ENCODE measurements around the gene CNTFR. TPM values are rescaled to one million over a fixed set of nuclear protein-coding genes. Genes with fewer than 3 reads are reported as not detected.
A peak's percentile ranks its signal among the peaks of the same experiment; 100 is the strongest.

The CNTFR gene
- total RNA-seq, 1 donor from 2014 or later = 8.3 TPM

DNA sequence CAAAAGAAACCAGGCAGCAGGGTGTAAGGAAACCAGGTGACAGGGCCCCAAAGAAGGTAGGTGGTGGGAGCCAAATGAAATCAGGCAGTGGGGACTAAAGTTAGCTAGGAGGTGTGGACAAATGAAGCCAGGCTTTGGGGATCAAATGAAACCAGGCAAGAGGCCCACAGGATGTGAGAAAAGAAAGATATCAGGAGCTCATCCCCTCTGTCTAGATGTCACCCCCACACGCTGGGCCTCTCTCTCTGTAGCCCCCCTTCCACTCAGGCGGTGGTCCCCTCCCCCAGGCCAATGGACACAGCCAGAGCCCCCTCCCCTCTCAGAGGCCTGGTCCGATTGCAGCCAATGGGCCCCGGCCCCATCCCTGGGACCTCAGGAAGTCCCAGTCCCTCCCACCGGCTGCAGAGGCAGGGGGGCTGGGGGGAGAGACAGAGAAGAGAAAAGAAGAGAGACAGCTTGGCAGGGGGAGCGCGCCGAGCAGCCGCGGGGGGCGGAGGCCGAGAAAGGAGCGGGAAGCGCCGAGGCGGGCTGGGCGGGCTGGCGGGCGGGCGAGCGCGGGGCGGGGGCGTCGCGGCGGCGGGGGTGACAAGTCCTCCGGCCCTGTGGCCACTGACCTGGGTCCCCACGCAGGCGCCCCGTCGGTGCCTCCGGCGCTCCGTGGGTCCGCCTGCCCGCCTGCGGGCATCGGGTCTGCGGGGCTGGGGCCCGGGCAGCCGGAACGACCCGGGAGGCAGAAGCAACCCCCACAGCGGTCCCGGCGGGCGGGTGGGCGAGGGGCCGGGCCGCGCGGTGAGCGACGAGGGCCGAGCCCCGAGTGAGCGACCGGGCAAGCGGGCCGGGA, 11.9 kb downstream of the CNTFR start:
- H3K4me1 ChIP-seq = peaks cover 23% of the 10 kb centered on the region
- no peak for TF ChIP-seq POLR2AphosphoS5 (IDR thresholded peaks at IDR 0.05; ENCODE audit: insufficient read depth in 1 of 2, low read depth in 1 of 2)
- TF ChIP-seq, protein P1, sequence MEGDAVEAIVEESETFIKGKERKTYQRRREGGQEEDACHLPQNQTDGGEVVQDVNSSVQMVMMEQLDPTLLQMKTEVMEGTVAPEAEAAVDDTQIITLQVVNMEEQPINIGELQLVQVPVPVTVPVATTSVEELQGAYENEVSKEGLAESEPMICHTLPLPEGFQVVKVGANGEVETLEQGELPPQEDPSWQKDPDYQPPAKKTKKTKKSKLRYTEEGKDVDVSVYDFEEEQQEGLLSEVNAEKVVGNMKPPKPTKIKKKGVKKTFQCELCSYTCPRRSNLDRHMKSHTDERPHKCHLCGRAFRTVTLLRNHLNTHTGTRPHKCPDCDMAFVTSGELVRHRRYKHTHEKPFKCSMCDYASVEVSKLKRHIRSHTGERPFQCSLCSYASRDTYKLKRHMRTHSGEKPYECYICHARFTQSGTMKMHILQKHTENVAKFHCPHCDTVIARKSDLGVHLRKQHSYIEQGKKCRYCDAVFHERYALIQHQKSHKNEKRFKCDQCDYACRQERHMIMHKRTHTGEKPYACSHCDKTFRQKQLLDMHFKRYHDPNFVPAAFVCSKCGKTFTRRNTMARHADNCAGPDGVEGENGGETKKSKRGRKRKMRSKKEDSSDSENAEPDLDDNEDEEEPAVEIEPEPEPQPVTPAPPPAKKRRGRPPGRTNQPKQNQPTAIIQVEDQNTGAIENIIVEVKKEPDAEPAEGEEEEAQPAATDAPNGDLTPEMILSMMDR (IDR thresholded peaks at IDR 0.05) = no peak
- no peak for TF ChIP-seq POLR2A (IDR thresholded peaks at IDR 0.05)
- H3K36me3 ChIP-seq = no peaks in the 10 kb centered on the region
- no peak for DNase-seq (ENCODE audit: extremely low spot score in 2 of 2)
- no peaks in the 10 kb centered on the region for H3K27me3 ChIP-seq
- no peaks in the 10 kb centered on the region for H3K9me3 ChIP-seq
- H3K4me3 ChIP-seq = peak overlapping the region; percentile 35 to 52
- H3K27ac ChIP-seq = peak overlapping the region; percentile 69
- intact Hi-C loops (cut with DNase I) = no loop called here

DNA sequence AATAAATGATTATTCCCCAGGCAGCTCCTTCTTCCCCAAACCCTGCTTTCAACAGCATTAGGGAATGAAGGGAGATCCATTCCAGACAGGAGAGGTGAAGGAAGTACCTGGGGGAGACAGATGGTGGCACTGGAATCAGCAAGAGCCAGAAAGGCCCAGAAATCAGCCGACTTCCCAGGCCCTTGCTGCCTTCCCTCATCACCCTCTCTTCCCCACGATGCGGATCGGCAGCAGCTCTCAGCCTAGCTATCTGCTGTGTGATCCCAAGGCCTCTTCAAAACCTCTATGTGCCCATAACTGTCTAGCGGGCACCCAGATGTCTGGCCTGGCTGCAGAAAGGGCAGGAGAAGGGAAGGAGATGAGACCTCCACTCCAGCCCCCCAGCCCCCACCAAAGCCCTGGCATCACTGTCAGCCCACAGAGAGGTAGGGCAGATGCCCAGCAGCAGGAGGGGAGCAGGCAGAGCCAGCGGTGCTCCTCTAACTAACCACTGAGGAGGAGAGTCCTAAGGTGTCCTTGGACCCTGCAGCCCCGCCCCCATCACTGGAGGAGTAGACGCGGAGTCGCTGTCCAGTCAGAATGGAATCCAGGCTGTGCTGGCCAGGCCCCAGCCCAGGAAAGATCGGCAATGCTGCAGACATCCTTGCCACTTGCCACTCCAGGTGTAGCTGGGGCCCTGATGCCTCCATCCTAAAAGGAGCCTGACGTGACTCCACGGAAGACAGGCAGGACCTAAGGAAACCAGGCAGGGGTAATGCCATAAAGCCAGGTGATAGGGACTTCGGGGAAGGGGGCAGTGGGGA, 12.7 kb downstream of the CNTFR start:
- DNase-seq (ENCODE audit: extremely low spot score in 2 of 2) = no peak
- peaks cover 23% of the 10 kb centered on the region for H3K4me1 ChIP-seq
- H3K9me3 ChIP-seq = no peaks in the 10 kb centered on the region
- no peaks in the 10 kb centered on the region for H3K27me3 ChIP-seq
- peak overlapping the region; percentile 69 for H3K27ac ChIP-seq
- intact Hi-C loops (cut with DNase I) = no loop called here
- H3K36me3 ChIP-seq = no peaks in the 10 kb centered on the region
- no peak overlapping the region for H3K4me3 ChIP-seq
- TF ChIP-seq POLR2AphosphoS5 (IDR thresholded peaks at IDR 0.05; ENCODE audit: insufficient read depth in 1 of 2, low read depth in 1 of 2) = no peak
- TF ChIP-seq, protein P1 (IDR thresholded peaks at IDR 0.05) = no peak

DNA sequence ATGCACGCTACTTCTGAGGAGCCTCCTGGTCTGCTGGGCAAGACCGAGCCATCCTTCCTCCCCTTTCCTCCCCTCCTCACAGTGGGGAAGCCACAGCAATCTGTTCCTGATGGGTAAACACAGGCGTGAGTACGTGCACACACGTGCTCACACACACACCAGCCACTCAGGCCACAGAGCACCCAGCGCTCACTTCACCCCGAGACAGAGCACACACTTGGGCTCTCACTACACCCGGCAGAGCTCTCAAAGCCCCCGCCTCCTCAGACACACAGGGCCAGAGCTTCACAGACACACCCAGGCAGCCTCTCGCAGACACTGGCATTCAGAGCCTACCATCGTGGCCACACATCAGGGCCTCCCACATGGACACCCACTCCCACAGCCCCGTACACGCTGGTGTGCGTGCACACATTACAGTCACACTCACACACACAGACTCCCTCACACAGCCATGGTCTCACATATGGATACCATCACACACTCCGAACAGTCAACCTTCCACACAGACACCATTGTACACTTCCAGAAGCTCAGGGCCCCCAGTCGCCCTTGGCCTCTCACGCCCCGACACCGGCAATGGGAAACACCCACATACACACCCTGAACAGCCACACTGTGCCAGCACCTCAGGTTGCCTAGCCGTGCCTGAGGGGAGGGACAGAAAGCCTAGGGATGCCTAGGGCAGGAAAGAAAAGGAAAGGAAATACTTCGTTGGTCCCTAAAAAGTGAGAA, 13.5 kb downstream of the CNTFR start:
- Histone ChIP-seq H3K27ac (no peak overlapping the region), H3K9me3 (no peaks in the 10 kb centered on the region), H3K4me3 (no peak overlapping the region), H3K36me3 (no peaks in the 10 kb centered on the region), H3K27me3 (no peaks in the 10 kb centered on the region), H3K4me1 (peaks cover 23% of the 10 kb centered on the region)
- DNase-seq (ENCODE audit: extremely low spot score in 2 of 2) = no peak
- TF ChIP-seq, protein P1 (IDR thresholded peaks at IDR 0.05) = no peak
- no peak for TF ChIP-seq POLR2AphosphoS5 (IDR thresholded peaks at IDR 0.05; ENCODE audit: insufficient read depth in 1 of 2, low read depth in 1 of 2)
- intact Hi-C loops (cut with DNase I) = no loop called here

DNA sequence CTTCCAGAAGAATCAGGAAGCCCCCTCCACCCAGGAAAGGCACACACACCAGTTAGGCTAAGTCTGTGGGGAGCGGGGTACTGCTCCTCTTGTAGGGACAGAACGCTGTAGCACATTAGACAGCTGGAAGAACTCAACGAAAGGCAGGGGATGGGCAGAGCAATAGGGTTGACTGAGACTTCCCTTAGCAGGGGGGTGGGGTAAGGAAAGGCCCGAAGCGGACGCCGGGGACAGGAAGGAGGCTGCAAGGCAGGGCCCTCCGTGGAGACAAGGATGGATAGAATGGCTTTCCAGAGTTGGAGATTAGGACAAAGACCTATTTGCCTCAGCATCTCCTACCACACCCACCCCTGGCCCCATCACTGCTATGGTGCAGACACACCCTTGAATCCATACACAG, 14.3 kb downstream of the CNTFR start:
- intact Hi-C loops (cut with DNase I) = no loop called here
- TF ChIP-seq POLR2A (IDR thresholded peaks at IDR 0.05) = no peak
- TF ChIP-seq, protein P1 (IDR thresholded peaks at IDR 0.05) = no peak
- no peak overlapping the region for H3K4me3 ChIP-seq
- H3K27me3 ChIP-seq = no peaks in the 10 kb centered on the region
- peaks cover 23% of the 10 kb centered on the region for H3K4me1 ChIP-seq
- H3K36me3 ChIP-seq = no peaks in the 10 kb centered on the region
- H3K9me3 ChIP-seq = no peaks in the 10 kb centered on the region
- DNase-seq (ENCODE audit: extremely low spot score in 2 of 2) = no peak
- no peak overlapping the region for H3K27ac ChIP-seq
